A204.1 (cell line): ENCODE measurements around the gene PML.
"Not testable (repeated sequence)": the region's sequence is repeated elsewhere in the genome, so short reads cannot be mapped to it uniquely, and the experiment has no call there.

Experiments
- FAIRE-seq: peaks from 2 replicates; lab custom pipeline; 2012; peaks lifted over from hg19 to GRCh38; lab: Jason Lieb, UNC

The PML gene

DNA sequence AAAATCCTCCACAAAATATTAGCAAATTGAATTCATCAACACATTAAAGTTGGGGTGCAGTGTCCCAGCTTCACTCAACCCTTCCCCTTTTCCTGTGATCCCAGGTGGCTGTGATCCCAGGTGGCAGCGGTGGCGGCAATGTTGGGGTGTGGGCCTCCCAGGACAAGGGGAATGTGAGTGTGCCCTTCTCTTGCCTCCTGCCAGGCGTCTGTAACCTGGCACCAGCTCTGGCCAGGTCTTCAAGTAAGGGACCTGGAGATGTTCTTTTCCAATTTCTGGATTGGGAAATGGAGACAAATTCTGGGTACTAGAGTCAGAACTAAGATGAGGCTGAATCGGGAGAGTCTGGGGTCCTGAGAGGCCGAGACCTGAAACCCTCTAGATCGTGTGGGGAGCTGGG lies 67.7 kb downstream of the PML start:
- FAIRE-seq = no peak

GRCh38 chr15:74062671-74063070 lies 68.2 kb downstream of the PML start:
- no peak for FAIRE-seq

DNA sequence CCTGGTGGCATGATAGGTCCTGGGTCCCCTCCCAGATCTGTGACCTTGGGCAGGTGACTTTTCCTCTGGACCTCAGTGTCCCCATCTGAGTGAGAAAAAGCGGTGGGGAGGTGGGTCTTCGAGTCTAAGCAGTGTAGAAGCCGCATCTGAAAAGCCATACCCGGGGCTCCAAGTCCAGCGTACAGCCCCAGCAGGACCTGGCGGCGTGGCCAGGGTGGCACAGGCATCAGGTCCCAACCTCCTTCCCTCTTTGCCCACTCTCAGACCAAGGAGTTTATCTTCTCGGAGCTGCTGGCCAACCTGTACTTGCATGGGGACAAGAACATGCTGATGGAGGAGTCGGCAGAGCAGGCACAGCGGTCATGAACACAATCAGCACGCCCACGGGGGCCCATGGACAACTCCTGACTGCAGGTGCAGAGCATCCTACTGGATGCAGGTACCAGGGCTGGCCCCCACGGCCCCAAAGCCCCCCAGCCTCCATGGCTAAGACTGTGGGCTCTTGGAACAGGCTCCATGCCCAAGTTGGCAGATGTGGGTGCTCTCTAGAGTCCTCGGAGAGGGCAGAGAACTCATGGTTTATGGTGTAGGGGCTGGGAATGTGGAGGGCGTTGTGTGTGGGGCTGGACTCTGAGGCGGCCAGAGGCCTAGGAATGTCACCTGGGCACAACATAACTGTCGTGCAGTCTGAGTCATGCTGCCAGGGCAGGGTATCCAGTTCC lies 69.1 kb downstream of the PML start:
- not testable (repeated sequence) for FAIRE-seq

- not testable (repeated sequence) for FAIRE-seq
Observed at GRCh38 chr15:74064183-74064582, 69.7 kb downstream of the PML start.

GRCh38 chr15:74064822-74065221 lies 70.3 kb downstream of the PML start:
- not testable (repeated sequence) for FAIRE-seq

DNA sequence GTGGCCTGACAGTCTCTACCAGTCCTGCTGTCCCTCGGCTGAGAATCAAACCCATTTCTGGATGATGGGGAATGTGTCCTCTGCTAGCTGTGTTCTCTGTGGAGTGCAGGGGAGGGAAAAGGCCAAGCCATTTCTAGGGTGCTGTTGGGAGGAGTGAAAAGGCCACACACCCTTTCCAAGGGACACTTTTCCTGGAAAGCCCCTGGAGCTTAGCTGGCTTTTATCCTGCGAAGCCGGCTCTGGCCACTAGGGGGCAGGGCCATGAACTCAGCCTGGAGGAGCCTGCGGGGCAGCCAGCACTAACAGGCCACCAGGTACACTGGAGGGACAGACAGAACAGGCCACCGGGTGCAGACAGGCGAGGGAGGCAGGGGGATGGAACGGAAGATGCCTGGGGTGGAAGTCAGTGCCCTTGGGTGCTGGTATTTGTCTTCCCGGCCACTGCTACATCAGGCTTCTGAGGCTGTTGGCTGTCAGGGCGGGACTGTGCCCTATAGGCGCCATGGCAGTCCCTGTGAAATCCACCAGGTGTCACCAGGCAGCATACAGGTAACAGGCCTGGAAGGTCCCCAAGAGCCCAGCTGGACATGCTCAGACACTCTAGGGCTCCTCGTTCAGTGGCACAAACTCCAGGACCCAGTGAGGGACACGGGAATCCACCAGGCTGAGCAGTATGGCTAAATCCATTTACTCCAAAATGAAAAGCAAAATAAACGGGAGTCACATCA lies 71.3 kb downstream of the PML start:
- not testable (repeated sequence) for FAIRE-seq

GRCh38 chr15:74071645-74072044 lies 77.1 kb downstream of the PML start:
- FAIRE-seq = not testable (repeated sequence)

GRCh38 chr15:74072132-74072531 lies 77.6 kb downstream of the PML start:
- not testable (repeated sequence) for FAIRE-seq

DNA sequence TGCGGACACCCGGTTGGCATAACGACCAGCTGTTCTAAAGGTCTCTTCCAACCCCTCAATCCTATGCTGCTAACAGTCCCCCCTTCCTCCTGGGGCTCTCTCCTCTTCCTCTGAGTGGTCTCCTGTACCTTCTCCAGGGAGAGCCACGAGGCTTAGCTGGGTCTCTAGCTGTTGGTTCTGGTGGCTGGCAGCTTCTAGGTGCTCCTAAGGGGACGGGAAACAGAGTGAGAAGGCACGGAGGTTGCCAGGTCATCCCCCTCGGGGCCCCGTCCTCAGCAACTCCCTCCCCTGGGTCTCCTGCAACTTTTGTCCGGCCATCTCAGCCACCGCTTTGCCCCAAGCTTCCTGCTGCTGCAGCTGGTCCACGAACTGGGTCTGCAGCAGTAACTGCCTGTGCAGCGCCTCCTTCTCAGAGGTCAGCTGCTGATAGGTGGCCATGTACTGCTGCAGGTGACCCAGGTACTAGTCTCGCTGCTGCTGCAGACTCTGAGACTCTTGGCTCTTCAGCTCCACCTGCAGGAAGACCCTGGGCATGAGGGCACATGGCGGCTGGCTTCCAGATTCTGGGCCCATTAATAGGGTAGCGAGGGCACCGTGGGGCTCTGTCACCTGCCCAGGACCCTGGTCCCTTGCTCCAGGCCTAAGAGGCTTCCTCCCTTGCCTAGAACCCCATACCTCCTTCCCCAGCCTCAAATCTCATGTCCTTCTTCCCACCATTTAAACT lies 78.3 kb downstream of the PML start:
- not testable (repeated sequence) for FAIRE-seq

DNA sequence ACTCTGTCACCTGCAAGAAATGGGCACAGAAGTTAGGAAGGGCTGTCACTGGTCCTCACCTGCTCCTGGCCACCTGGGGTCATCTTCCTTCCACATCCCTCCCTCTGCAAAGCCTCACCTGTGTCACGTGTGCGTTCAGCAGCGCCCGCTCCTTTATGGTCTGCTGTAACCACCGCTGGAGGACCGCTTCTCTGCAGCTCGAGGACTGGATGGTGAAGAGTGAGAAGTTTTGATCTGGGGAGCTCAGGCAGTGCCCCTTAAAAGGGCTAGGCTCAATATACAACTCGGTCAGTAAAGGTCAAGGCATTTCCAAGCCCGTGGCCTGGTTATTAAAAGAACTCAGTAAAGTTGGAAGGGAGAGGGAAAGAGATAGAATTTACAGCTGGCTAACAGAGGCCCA lies 81.3 kb downstream of the PML start:
- not testable (repeated sequence) for FAIRE-seq

DNA sequence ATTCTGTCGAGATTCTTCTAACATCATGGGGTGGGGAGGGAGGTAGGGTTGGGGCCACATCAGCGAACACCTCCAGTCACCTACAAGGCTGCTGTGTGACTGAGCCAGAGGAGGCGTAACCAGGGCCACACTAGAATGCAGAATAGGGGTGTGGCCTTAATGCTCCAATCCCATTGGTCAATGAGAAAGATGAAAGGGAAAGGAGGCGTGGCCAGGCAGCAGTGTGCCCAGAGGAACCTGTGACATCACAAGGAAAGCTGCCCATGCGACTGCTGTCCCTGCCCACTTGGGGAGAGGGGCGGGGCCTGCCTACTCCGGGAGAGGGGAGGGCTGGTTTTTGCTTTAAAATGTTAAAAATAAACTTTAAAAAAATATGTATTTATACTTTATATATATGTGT lies 87.9 kb downstream of the PML start, which contains the start of gene GOLGA6A:
TSS of gene GOLGA6A (minus strand) at position 101 of the 400 bp plus-strand sequence. CDS start at position 60, 41 bp downstream.
- FAIRE-seq = not testable (repeated sequence)

- not testable (repeated sequence) for FAIRE-seq
Observed at GRCh38 chr15:74094567-74094966, 100.1 kb downstream of the PML start.

DNA sequence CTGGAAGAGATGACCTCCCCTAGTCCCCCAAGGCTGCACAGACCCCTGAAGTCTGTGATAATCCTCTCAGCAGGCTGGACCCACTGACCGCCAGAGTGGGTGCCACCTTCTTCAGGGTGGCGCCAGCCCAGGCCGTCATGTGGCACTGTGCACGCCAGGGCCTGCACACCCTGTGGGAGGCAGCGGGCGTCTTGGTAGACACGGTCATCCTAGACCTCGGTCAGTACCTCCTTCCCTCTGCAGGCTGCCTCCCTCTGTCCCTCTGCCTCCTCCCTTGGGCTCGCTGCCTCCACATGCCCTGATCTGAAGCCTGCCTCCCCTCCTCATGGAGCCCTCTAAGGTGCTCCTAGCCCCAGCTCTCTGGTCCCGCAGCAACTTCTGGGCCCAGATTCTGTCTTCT lies 101.1 kb downstream of the PML start:
- not testable (repeated sequence) for FAIRE-seq

GRCh38 chr15:74096753-74097474 lies 102.4 kb downstream of the PML start:
- not testable (repeated sequence) for FAIRE-seq
